ENCODE measurements around the gene PPP1R26.
"Not testable (repeated sequence)": the region's sequence is repeated elsewhere in the genome, so short reads cannot be mapped to it uniquely, and the experiment has no call there.

DNA sequence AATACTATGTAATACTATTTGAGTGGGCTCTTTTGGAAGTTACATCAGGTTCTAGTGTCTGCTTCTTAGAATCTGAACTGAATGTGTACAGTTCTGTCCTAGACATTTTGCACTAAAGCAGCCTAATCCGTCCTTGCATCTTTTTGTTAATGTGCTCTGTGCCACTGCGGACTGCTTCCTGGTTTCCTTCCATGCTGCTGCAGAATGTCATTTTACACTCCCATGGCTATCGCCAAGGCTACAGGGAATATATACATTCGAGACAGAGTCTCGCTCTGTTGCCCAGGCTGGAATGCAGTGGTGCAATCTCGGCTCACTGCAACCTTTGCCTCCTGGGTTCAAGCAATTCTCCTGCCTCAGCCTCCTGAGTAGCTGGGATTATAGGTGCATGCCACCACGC, 27.7 kb upstream of the PPP1R26 start:
- TF ChIP-seq POLR2A (IDR thresholded peaks at IDR 0.05; ENCODE audit: low read depth, low read length); RAD21 (IDR thresholded peaks at IDR 0.05; ENCODE audit: low read length); FOS (IDR thresholded peaks at IDR 0.05; ENCODE audit: low read depth, low read length); CEBPB (IDR thresholded peaks at IDR 0.05; ENCODE audit: low read depth, low read length); CHD1 (IDR thresholded peaks at IDR 0.05; ENCODE audit: low read depth, low read length); MAFK (IDR thresholded peaks at IDR 0.05; ENCODE audit: low read depth, low read length); SMC3 (IDR thresholded peaks at IDR 0.05; ENCODE audit: low read depth, low read length); MXI1 (IDR thresholded peaks at IDR 0.05; ENCODE audit: borderline replicate concordance, low read depth, low read length); BHLHE40 (IDR thresholded peaks at IDR 0.05; ENCODE audit: low read depth, low read length): not testable (repeated sequence)
- TF ChIP-seq, protein P1, sequence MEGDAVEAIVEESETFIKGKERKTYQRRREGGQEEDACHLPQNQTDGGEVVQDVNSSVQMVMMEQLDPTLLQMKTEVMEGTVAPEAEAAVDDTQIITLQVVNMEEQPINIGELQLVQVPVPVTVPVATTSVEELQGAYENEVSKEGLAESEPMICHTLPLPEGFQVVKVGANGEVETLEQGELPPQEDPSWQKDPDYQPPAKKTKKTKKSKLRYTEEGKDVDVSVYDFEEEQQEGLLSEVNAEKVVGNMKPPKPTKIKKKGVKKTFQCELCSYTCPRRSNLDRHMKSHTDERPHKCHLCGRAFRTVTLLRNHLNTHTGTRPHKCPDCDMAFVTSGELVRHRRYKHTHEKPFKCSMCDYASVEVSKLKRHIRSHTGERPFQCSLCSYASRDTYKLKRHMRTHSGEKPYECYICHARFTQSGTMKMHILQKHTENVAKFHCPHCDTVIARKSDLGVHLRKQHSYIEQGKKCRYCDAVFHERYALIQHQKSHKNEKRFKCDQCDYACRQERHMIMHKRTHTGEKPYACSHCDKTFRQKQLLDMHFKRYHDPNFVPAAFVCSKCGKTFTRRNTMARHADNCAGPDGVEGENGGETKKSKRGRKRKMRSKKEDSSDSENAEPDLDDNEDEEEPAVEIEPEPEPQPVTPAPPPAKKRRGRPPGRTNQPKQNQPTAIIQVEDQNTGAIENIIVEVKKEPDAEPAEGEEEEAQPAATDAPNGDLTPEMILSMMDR (conservative IDR thresholded peaks at IDR 0.05; ENCODE audit: low read depth, low read length) = not testable (repeated sequence)
- TF ChIP-seq, protein P2, sequence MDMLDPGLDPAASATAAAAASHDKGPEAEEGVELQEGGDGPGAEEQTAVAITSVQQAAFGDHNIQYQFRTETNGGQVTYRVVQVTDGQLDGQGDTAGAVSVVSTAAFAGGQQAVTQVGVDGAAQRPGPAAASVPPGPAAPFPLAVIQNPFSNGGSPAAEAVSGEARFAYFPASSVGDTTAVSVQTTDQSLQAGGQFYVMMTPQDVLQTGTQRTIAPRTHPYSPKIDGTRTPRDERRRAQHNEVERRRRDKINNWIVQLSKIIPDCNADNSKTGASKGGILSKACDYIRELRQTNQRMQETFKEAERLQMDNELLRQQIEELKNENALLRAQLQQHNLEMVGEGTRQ (IDR thresholded peaks at IDR 0.05; ENCODE audit: low read depth, low read length) = not testable (repeated sequence)
